Measurements from ENCODE around the gene LSP1. TPM values are rescaled to one million over a fixed set of nuclear protein-coding genes. Genes with fewer than 3 reads are reported as not detected.

The LSP1 gene
- total RNA-seq, 1 experiment from 2014 or later: not detected

DNA sequence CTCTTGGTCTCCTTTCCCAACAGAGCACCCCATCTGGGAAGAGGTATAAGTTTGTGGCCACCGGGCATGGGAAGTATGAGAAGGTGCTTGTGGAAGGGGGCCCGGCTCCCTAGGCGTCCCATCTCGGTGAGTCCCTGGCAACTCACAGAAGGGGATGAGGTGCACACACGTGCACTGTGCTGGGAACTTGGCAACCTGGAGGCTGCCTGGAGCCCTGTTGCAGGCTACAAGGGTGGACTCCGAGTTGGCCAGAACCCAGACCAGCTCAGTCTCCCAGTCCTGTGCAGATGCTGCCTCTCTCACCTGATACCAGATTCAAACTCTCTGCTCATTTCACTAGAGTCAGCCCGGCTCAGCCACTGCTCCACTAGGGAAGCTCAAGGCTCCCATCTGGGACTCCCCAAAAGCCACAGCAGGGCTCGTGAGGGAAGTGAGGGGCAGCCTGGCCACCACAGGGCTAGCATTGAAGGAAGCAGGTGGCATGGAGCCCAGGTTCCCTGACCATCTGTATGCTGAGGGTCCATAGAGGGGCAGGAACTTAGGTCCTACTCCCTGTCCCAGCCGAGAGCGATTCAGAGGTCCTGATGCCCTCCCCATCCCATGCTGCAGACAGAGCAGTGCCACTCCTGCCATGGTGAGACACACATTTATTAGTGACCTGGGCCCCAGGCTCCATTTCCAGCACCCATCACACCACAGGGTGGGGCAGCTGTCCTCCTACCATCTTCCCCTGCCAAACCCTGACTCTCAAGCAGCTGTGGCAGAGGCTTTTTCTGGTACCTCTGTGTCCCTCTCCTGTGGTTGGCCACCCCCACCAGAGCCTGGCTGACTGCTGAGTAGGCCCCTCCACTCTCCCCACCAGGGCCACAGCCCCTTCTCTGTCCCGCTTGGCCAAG, 34.8 kb downstream of the LSP1 start:
- Histone ChIP-seq H3K27ac (ENCODE audit: low read depth, low read length, poor library complexity, severe bottlenecking) (no peak overlapping the region), H3K4me3 (ENCODE audit: low read depth, low read length, poor library complexity, severe bottlenecking) (no peak overlapping the region), H3K4me1 (ENCODE audit: insufficient read depth, low read length, poor library complexity, severe bottlenecking) (no peaks in the 10 kb centered on the region), H3K36me3 (ENCODE audit: insufficient read depth, low read length, poor library complexity, severe bottlenecking) (no peaks in the 10 kb centered on the region), H3K9me3 (ENCODE audit: low read depth, low read length, poor library complexity, severe bottlenecking) (no peaks in the 10 kb centered on the region), H3K27me3 (replicated peaks; ENCODE audit: insufficient read depth, low read depth, low read length, poor library complexity) (no peaks in the 10 kb centered on the region)
- no TSS peak for BruUV-seq (replicated peaks)
- DNase-seq (ENCODE audit: low spot score): no peak
- TF ChIP-seq EZH2 (IDR thresholded peaks at IDR 0.05; ENCODE audit: borderline replicate concordance, low read depth, low read length, poor library complexity, severe bottlenecking): no peak
- TF ChIP-seq, protein P1, sequence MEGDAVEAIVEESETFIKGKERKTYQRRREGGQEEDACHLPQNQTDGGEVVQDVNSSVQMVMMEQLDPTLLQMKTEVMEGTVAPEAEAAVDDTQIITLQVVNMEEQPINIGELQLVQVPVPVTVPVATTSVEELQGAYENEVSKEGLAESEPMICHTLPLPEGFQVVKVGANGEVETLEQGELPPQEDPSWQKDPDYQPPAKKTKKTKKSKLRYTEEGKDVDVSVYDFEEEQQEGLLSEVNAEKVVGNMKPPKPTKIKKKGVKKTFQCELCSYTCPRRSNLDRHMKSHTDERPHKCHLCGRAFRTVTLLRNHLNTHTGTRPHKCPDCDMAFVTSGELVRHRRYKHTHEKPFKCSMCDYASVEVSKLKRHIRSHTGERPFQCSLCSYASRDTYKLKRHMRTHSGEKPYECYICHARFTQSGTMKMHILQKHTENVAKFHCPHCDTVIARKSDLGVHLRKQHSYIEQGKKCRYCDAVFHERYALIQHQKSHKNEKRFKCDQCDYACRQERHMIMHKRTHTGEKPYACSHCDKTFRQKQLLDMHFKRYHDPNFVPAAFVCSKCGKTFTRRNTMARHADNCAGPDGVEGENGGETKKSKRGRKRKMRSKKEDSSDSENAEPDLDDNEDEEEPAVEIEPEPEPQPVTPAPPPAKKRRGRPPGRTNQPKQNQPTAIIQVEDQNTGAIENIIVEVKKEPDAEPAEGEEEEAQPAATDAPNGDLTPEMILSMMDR (conservative IDR thresholded peaks at IDR 0.05; ENCODE audit: low read depth, low read length): no peak
- CTCF ChIA-PET: no interaction called here
- intact Hi-C loops (cut with micrococcal nuclease; ENCODE audit: unreplicated experiment): no loop called here
- POLR2A ChIA-PET (ENCODE audit: low non-redundant PET): no interaction called here

DNA sequence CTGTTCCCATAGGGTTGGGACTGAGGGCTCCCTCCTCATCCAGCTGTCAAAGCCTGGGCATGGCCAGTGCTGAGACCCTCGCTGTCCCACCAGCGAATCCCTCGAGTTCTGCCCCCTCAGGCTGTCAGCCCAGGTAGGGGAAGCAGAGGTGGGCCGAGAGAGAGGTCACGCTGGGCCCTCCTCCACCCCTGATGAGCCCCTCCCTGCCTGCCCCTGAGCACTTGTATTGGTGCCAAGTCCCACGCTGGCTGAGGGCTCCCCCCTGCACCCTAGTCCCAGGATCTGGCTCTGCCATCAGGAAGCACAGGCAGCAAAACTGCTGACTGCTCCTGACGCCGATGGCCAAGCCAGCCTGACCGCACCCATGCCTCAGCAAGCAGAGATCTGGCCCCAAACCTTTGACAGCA, 35.5 kb downstream of the LSP1 start:
- no peak for DNase-seq (ENCODE audit: low spot score)
- no peaks in the 10 kb centered on the region for H3K27me3 ChIP-seq (replicated peaks; ENCODE audit: insufficient read depth, low read depth, low read length, poor library complexity)
- intact Hi-C loops (cut with micrococcal nuclease; ENCODE audit: unreplicated experiment): no loop called here
- H3K4me3 ChIP-seq (ENCODE audit: low read depth, low read length, poor library complexity, severe bottlenecking): no peak overlapping the region
- ChIA-PET POLR2A (ENCODE audit: low non-redundant PET) (no interaction called here), CTCF (no interaction called here)
- no peaks in the 10 kb centered on the region for H3K4me1 ChIP-seq (ENCODE audit: insufficient read depth, low read length, poor library complexity, severe bottlenecking)
- no peak overlapping the region for H3K27ac ChIP-seq (ENCODE audit: low read depth, low read length, poor library complexity, severe bottlenecking)
- H3K36me3 ChIP-seq (ENCODE audit: insufficient read depth, low read length, poor library complexity, severe bottlenecking): no peaks in the 10 kb centered on the region
- BruUV-seq (replicated peaks): no TSS peak
- TF ChIP-seq EZH2 (IDR thresholded peaks at IDR 0.05; ENCODE audit: borderline replicate concordance, low read depth, low read length, poor library complexity, severe bottlenecking): no peak
- TF ChIP-seq, protein P1 (conservative IDR thresholded peaks at IDR 0.05; ENCODE audit: low read depth, low read length): no peak
- H3K9me3 ChIP-seq (ENCODE audit: low read depth, low read length, poor library complexity, severe bottlenecking): no peaks in the 10 kb centered on the region

DNA sequence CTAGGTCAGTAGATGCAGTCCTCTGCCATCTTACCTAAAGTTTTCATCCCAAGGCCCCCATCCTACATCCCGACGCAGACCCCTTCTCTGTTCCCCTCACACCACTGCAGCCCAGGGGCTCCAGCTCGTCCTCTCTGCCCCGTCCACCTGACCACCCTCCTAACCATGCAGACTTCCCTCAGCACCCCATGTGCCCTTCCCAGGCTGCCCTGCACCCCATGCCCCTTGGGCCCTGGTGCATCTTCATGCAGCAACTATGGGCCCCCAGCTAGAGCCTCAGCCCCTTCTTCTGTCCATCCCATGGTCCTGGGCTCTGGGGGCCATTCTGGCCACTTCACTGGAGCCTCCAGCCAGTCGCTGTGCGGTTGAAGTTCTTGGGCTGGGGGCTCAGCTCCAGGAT, 35.9 kb downstream of the LSP1 start:
- Histone ChIP-seq H3K27me3 (replicated peaks; ENCODE audit: insufficient read depth, low read depth, low read length, poor library complexity) (no peaks in the 10 kb centered on the region), H3K27ac (ENCODE audit: low read depth, low read length, poor library complexity, severe bottlenecking) (no peak overlapping the region), H3K36me3 (ENCODE audit: insufficient read depth, low read length, poor library complexity, severe bottlenecking) (no peaks in the 10 kb centered on the region), H3K9me3 (ENCODE audit: low read depth, low read length, poor library complexity, severe bottlenecking) (no peaks in the 10 kb centered on the region), H3K4me3 (ENCODE audit: low read depth, low read length, poor library complexity, severe bottlenecking) (no peak overlapping the region), H3K4me1 (ENCODE audit: insufficient read depth, low read length, poor library complexity, severe bottlenecking) (no peaks in the 10 kb centered on the region)
- no TSS peak for BruUV-seq (replicated peaks)
- ChIA-PET POLR2A (ENCODE audit: low non-redundant PET) (no interaction called here), CTCF (no interaction called here)
- TF ChIP-seq, protein P1 (conservative IDR thresholded peaks at IDR 0.05; ENCODE audit: low read depth, low read length): no peak
- no peak for TF ChIP-seq EZH2 (IDR thresholded peaks at IDR 0.05; ENCODE audit: borderline replicate concordance, low read depth, low read length, poor library complexity, severe bottlenecking)
- DNase-seq (ENCODE audit: low spot score): no peak
- intact Hi-C loops (cut with micrococcal nuclease; ENCODE audit: unreplicated experiment): no loop called here

Measured in A673 (cell line).